Osteoblast (primary cell): ENCODE measurements around the gene RBP4. TPM values are rescaled to one million over a fixed set of nuclear protein-coding genes. Genes with fewer than 3 reads are reported as not detected.

Experiments
- DNase-seq: peaks from one replicate; pipeline ENCODE4 v3.0.0; 2011; ENCODE audit warnings: low spot score, mixed read lengths; ENCODE audit not compliant: insufficient read length; ENCODE audit errors: missing footprints
- H2AFZ ChIP-seq: 2 replicates; pipeline ENCODE4 v1.6.0; 2011; ENCODE audit warnings: mild to moderate bottlenecking, low read length
- H3K27ac ChIP-seq: 2 replicates; pipeline ENCODE4 v1.5.1; 2011; ENCODE audit warnings: mild to moderate bottlenecking, low read depth, low read length, moderate library complexity
- H3K27me3 ChIP-seq: 2 replicates; pipeline ENCODE4 v1.6.0; 2012; ENCODE audit warnings: mild to moderate bottlenecking, control low read depth, inconsistent platforms, low read length, moderate library complexity; ENCODE audit not compliant: insufficient read depth
- H3K36me3 ChIP-seq: 2 replicates; pipeline ENCODE4 v1.5.1; 2011; ENCODE audit warnings: mild to moderate bottlenecking, low read length, control low read depth, moderate library complexity; ENCODE audit not compliant: insufficient read depth
- H3K4me1 ChIP-seq: 2 replicates; pipeline ENCODE4 v1.5.1; 2011; ENCODE audit warnings: mild to moderate bottlenecking, low read length, control low read depth, moderate library complexity; ENCODE audit not compliant: insufficient read depth
- H3K4me2 ChIP-seq: 2 replicates; pipeline ENCODE4 v1.6.0; 2011; ENCODE audit warnings: mild to moderate bottlenecking, low read length; ENCODE audit not compliant: insufficient read depth
- H3K4me3 ChIP-seq: fragments of 200-600 bp; sonication (generic); 3 replicates; pipeline ENCODE4 v1.5.1; 2012; ENCODE audit warnings: mild to moderate bottlenecking, low read length, inconsistent platforms; ENCODE audit not compliant: insufficient read depth
- H3K79me2 ChIP-seq: 2 replicates; pipeline ENCODE4 v1.6.0; 2012; ENCODE audit warnings: mild to moderate bottlenecking, low read length, control low read depth, inconsistent platforms; ENCODE audit not compliant: insufficient read depth
- H3K9me3 ChIP-seq: 2 replicates; pipeline ENCODE4 v1.5.1; 2011; ENCODE audit warnings: low read depth, low read length, control low read depth
- H4K20me1 ChIP-seq: 2 replicates; pipeline ENCODE4 v1.6.0; 2012; ENCODE audit warnings: mild to moderate bottlenecking, low read length, control low read depth; ENCODE audit not compliant: insufficient read depth
- total RNA-seq: library from RNA; depleted of rRNA; stranded (reverse); fragments of >200 nt; gene quantifications from 2 replicates; pipeline ENCODE4 v1.2.3, GENCODE V29; 2012
- TF ChIP-seq, protein P1 (sequence below): IDR thresholded peaks from 2 replicates; pipeline ENCODE4 v1.5.1; 2011; ENCODE audit warnings: mild to moderate bottlenecking, low read depth, low read length, moderate library complexity; ENCODE audit errors: extremely low read depth

The RBP4 gene
- total RNA-seq, 1 donor = 3.3 TPM

DNA sequence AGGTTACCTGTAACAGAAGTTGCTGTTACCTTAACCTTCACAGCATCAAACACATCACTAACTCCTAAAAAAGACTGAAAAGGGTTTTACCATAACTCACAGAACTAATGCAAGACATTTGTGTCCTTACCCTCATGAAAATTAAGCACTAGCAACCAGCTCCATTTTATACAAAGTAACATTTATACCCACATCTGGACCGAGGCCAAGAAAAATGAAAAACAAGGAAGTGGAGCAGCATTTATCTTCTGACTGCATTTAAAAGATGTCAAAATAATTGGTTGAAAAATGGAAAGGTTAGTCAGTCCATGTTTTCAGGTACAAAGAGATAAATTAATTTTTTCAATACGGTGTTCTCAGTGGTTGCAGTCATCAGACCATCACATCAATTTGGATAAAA lies 3.1 kb upstream of the RBP4 start:
- H4K20me1 ChIP-seq = no peaks in the 10 kb centered on the region
- no peak for DNase-seq
- H2AFZ ChIP-seq = no peak overlapping the region
- H3K4me1 ChIP-seq = no peaks in the 10 kb centered on the region
- H3K27ac ChIP-seq = no peak overlapping the region
- TF ChIP-seq, protein P1, sequence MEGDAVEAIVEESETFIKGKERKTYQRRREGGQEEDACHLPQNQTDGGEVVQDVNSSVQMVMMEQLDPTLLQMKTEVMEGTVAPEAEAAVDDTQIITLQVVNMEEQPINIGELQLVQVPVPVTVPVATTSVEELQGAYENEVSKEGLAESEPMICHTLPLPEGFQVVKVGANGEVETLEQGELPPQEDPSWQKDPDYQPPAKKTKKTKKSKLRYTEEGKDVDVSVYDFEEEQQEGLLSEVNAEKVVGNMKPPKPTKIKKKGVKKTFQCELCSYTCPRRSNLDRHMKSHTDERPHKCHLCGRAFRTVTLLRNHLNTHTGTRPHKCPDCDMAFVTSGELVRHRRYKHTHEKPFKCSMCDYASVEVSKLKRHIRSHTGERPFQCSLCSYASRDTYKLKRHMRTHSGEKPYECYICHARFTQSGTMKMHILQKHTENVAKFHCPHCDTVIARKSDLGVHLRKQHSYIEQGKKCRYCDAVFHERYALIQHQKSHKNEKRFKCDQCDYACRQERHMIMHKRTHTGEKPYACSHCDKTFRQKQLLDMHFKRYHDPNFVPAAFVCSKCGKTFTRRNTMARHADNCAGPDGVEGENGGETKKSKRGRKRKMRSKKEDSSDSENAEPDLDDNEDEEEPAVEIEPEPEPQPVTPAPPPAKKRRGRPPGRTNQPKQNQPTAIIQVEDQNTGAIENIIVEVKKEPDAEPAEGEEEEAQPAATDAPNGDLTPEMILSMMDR = no peak
- H3K27me3 ChIP-seq = peaks cover 49% of the 10 kb centered on the region
- H3K4me2 ChIP-seq = no peak overlapping the region
- no peak overlapping the region for H3K4me3 ChIP-seq
- H3K36me3 ChIP-seq = no peaks in the 10 kb centered on the region
- H3K79me2 ChIP-seq = no peaks in the 10 kb centered on the region
- H3K9me3 ChIP-seq = no peaks in the 10 kb centered on the region

DNA sequence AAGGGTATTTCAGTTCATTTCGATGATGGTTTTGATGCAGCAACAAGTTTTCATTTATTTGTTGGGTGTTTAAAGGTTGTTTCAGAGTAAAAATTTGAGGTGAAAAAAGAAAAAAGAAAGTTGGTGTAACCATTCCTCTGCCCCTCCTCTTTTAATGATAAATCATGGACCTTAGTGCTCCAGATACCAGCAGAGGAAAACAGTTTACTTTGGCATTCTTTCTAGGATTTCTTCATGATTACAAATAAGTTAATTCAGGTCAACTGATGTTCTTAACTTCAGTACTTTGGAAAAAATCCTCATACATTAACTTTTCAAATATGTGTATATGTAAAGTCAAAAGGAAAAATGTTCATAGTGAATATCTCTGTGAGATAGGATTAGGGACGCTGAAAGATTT lies 2.0 kb upstream of the RBP4 start:
- Histone ChIP-seq H3K4me1 (no peaks in the 10 kb centered on the region), H4K20me1 (no peaks in the 10 kb centered on the region), H3K4me2 (no peak overlapping the region), H2AFZ (no peak overlapping the region), H3K27ac (no peak overlapping the region), H3K9me3 (no peaks in the 10 kb centered on the region), H3K36me3 (no peaks in the 10 kb centered on the region), H3K79me2 (no peaks in the 10 kb centered on the region), H3K27me3 (peaks cover 45% of the 10 kb centered on the region), H3K4me3 (no peak overlapping the region)
- TF ChIP-seq, protein P1 = no peak
- DNase-seq = no peak

DNA sequence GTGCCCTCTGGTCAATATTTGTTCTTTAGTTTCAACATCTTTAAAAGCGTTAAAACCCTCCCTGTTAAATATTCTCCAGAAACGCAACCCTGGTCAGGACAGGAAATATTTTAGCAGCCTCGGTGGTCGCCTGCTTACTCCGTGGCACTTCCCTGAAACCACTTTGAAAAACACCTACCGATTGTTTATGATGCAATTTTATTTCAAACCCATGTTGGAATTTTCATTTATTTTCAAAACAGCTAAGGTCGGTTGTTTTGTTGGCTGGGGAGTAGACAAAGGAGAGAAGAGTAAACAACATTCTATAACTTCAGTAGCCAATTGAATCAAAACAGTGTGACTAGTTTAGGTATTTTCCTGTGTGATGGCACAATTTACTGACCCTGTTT lies 733 bp upstream of the RBP4 start:
- no peak overlapping the region for H3K4me2 ChIP-seq
- no peak for DNase-seq
- no peak overlapping the region for H2AFZ ChIP-seq
- H3K27ac ChIP-seq = no peak overlapping the region
- TF ChIP-seq, protein P1 = no peak
- no peaks in the 10 kb centered on the region for H3K4me1 ChIP-seq
- no peaks in the 10 kb centered on the region for H3K36me3 ChIP-seq
- H3K4me3 ChIP-seq = no peak overlapping the region
- peaks cover 45% of the 10 kb centered on the region for H3K27me3 ChIP-seq
- no peaks in the 10 kb centered on the region for H4K20me1 ChIP-seq
- H3K79me2 ChIP-seq = no peaks in the 10 kb centered on the region
- H3K9me3 ChIP-seq = no peaks in the 10 kb centered on the region

DNA sequence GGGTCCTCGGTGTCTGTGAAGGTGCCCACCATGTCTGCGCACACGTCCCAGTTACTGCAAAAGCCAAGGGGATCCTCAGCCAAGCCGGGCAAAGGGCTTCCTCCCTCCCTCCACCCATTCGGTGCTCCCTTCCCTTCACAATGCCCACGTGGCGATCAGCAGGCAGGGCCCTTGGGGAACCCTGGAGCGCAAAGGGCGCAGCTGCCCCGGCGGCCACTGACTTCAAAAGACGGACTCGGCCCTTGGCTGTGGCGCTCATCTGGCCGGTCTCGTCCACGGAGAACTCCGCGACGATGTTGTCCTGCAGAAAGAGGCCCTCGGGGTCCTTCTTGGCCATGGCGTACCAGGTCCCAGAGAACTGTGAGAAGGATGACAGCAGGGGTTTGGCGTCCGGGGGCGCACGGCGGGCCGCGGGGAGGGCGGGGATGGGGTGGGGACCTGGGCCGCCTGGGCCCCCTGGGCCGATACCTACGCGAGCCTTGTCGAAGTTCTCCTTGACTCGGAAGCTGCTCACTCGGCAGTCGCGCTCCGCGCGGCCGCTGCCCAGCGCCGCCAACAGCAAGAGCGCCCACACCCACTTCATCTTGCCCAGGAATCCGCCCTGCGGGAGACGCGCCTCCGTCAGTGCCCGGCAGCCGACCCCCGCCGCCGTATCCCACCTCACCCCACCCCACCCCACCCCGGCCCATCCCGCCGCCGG lies 439 bp downstream of the RBP4 start:
- Histone ChIP-seq H3K4me3 (no peak overlapping the region), H3K4me2 (no peak overlapping the region), H2AFZ (peak overlapping the region; percentile 35), H3K4me1 (no peaks in the 10 kb centered on the region), H3K27ac (no peak overlapping the region), H3K9me3 (no peaks in the 10 kb centered on the region), H3K27me3 (peaks cover 45% of the 10 kb centered on the region), H4K20me1 (no peaks in the 10 kb centered on the region), H3K36me3 (no peaks in the 10 kb centered on the region), H3K79me2 (no peaks in the 10 kb centered on the region)
- TF ChIP-seq, protein P1 = no peak
- peak; percentile 87 for DNase-seq
